Astrocyte (in vitro differentiated cells and primary cell): ENCODE data around the gene CFAP58. TPM values are rescaled to one million over a fixed set of nuclear protein-coding genes. Genes with fewer than 3 reads are reported as not detected.

Experiments used
- DNase-seq: peaks from one replicate; pipeline ENCODE4 v3.0.0-alpha.2; 2010; ENCODE audit warnings: low read depth
- FAIRE-seq: peaks from 2 replicates; lab custom pipeline; 2011; peaks lifted over from hg19 to GRCh38; lab: Jason Lieb, UNC
- H2AFZ ChIP-seq: 2 replicates; pipeline ENCODE4 v1.6.0; 2012; ENCODE audit warnings: low read depth, low read length, inconsistent platforms
- H3K27ac ChIP-seq: 2 replicates; pipeline ENCODE4 v1.5.1; 2011; ENCODE audit warnings: low read depth, low read length, inconsistent platforms
- H3K27me3 ChIP-seq: 2 replicates; pipeline ENCODE4 v1.6.0; 2011; ENCODE audit warnings: low read length, inconsistent platforms; ENCODE audit not compliant: insufficient read depth
- H3K36me3 ChIP-seq: 2 replicates; pipeline ENCODE4 v1.5.1; 2011; ENCODE audit warnings: low read length, inconsistent platforms; ENCODE audit not compliant: insufficient read depth
- H3K4me1 ChIP-seq: 2 replicates; pipeline ENCODE4 v1.5.1; 2011; ENCODE audit warnings: low read length, inconsistent platforms; ENCODE audit not compliant: insufficient read depth
- H3K4me2 ChIP-seq: 2 replicates; pipeline ENCODE4 v1.6.0; 2012; ENCODE audit warnings: low read length, inconsistent platforms
- H3K4me3 ChIP-seq: 2 replicates; pipeline ENCODE4 v1.5.1; 2011; ENCODE audit warnings: low read depth, mild to moderate bottlenecking, low read length, inconsistent platforms; ENCODE audit not compliant: insufficient read depth
- H3K79me2 ChIP-seq: 2 replicates; pipeline ENCODE4 v1.6.0; 2012; ENCODE audit warnings: mild to moderate bottlenecking, low read length, inconsistent platforms; ENCODE audit not compliant: insufficient read depth
- H3K9ac ChIP-seq: 2 replicates; pipeline ENCODE4 v1.6.0; 2012; ENCODE audit warnings: mild to moderate bottlenecking, low read length, inconsistent platforms
- H3K9me3 ChIP-seq: 2 replicates; pipeline ENCODE4 v1.5.1; 2012; ENCODE audit warnings: low read depth, mild to moderate bottlenecking, low read length, inconsistent platforms; ENCODE audit not compliant: insufficient read depth
- H4K20me1 ChIP-seq: 2 replicates; pipeline ENCODE4 v1.6.0; 2012; ENCODE audit warnings: low read length, inconsistent platforms; ENCODE audit not compliant: insufficient read depth
- H3K27ac Mint-ChIP-seq: one replicate; pipeline ENCODE4 v1.8.0; 2021; ENCODE audit warnings: mild to moderate bottlenecking, mixed read lengths; ENCODE audit not compliant: unreplicated experiment
- H3K27me3 Mint-ChIP-seq: one replicate; pipeline ENCODE4 v1.8.0; 2021; ENCODE audit warnings: low read depth, mixed read lengths; ENCODE audit not compliant: unreplicated experiment
- H3K36me3 Mint-ChIP-seq: one replicate; pipeline ENCODE4 v1.8.0; 2021; ENCODE audit warnings: low read depth, mixed read lengths; ENCODE audit not compliant: unreplicated experiment
- H3K4me1 Mint-ChIP-seq: one replicate; pipeline ENCODE4 v1.8.0; 2021; ENCODE audit warnings: low read depth, mixed read lengths; ENCODE audit not compliant: unreplicated experiment
- H3K4me3 Mint-ChIP-seq: one replicate; pipeline ENCODE4 v1.8.0; 2021; ENCODE audit warnings: mild to moderate bottlenecking, moderate library complexity, mixed read lengths; ENCODE audit not compliant: unreplicated experiment
- H3K9me3 Mint-ChIP-seq: one replicate; pipeline ENCODE4 v1.8.0; 2021; ENCODE audit warnings: mild to moderate bottlenecking, mixed read lengths; ENCODE audit not compliant: unreplicated experiment
- EZH2 ChIP-seq: IDR thresholded peaks from 2 replicates; pipeline ENCODE4 v1.6.1; 2012; ENCODE audit warnings: mild to moderate bottlenecking, low read length, inconsistent platforms; ENCODE audit not compliant: insufficient read depth
- total RNA-seq: library from RNA; stranded (reverse); gene quantifications from 2 replicates; pipeline ENCODE4 v1.2.1, GENCODE V29; 2021
- TF ChIP-seq, protein P1 (sequence below): IDR thresholded peaks from 2 replicates; pipeline ENCODE4 v1.5.1; 2011; ENCODE audit warnings: low read depth, mild to moderate bottlenecking, inconsistent platforms, low read length, moderate library complexity; ENCODE audit not compliant: insufficient read depth

CFAP58 gene
- total RNA-seq, 1 donor from 2014 or later: 0.86 TPM

DNA sequence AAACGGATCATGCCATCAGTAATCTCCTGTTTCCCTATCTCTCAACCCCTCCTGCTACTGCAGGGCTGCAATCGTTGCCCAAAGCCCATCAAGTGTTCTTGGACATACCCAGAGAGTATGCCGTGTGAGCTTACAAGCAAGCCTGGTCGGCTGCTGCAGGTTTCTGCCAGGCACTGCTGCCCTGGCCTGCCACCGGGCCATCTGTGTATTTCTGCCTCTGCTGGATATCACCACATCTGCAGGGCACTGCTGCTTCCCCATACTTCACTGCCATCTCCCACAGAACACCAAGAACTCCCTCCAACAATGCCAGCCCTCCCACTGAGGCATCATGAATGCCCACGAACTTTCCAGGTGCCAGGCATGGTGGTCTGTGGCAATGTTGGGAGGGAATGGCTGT lies 149.3 kb downstream of the CFAP58 start:
- Mint-ChIP-seq H3K27me3 (peaks cover 20% of the 10 kb centered on the region), H3K9me3 (no peaks in the 10 kb centered on the region), H3K27ac (no peak overlapping the region), H3K4me3 (no peak overlapping the region), H3K36me3 (no peaks in the 10 kb centered on the region), H3K4me1 (no peaks in the 10 kb centered on the region)
- H3K4me3 ChIP-seq: no peak overlapping the region
- no peak for TF ChIP-seq EZH2
- TF ChIP-seq, protein P1, sequence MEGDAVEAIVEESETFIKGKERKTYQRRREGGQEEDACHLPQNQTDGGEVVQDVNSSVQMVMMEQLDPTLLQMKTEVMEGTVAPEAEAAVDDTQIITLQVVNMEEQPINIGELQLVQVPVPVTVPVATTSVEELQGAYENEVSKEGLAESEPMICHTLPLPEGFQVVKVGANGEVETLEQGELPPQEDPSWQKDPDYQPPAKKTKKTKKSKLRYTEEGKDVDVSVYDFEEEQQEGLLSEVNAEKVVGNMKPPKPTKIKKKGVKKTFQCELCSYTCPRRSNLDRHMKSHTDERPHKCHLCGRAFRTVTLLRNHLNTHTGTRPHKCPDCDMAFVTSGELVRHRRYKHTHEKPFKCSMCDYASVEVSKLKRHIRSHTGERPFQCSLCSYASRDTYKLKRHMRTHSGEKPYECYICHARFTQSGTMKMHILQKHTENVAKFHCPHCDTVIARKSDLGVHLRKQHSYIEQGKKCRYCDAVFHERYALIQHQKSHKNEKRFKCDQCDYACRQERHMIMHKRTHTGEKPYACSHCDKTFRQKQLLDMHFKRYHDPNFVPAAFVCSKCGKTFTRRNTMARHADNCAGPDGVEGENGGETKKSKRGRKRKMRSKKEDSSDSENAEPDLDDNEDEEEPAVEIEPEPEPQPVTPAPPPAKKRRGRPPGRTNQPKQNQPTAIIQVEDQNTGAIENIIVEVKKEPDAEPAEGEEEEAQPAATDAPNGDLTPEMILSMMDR: no peak
- H3K27ac ChIP-seq: no peak overlapping the region
- no peak overlapping the region for H3K9ac ChIP-seq
- H3K79me2 ChIP-seq: no peaks in the 10 kb centered on the region
- no peak overlapping the region for H2AFZ ChIP-seq
- no peak overlapping the region for H3K4me2 ChIP-seq
- no peaks in the 10 kb centered on the region for H4K20me1 ChIP-seq
- peaks cover 7% of the 10 kb centered on the region for H3K27me3 ChIP-seq
- DNase-seq (no peak), FAIRE-seq (no peak)
- no peaks in the 10 kb centered on the region for H3K4me1 ChIP-seq
- no peaks in the 10 kb centered on the region for H3K36me3 ChIP-seq
- H3K9me3 ChIP-seq: no peaks in the 10 kb centered on the region

Other genes with a start within 250 kb of the CFAP58 start
- gene SFR1, start 231.7 kb upstream of the CFAP58 start, total RNA-seq: 3.6 and 4.4 TPM in 2 replicates
- 0.24 and 0.27 TPM in 2 replicates for gene CFAP43, start 121.5 kb upstream of the CFAP58 start, total RNA-seq
- 127 and 131 TPM in 2 replicates for gene GSTO1, start 98.9 kb upstream of the CFAP58 start, total RNA-seq
- gene GSTO2, start 84.6 kb upstream of the CFAP58 start, total RNA-seq: 1.2 and 1.9 TPM in 2 replicates
- 21.7 and 21.9 TPM in 2 replicates for gene ITPRIP, start 15.4 kb upstream of the CFAP58 start, total RNA-seq